ENCODE data around the gene HASPIN. TPM values are rescaled to one million over a fixed set of nuclear protein-coding genes. Genes with fewer than 3 reads are reported as not detected.

The HASPIN gene
- polyA plus RNA-seq, 3 donors = 0.05 TPM; not detected in 2

- Histone ChIP-seq H3K27me3 (ENCODE audit: control insufficient read depth in 2 of 2, insufficient read depth in 2 of 2, low read length in 2 of 2) (no peaks in the 10 kb centered on the region), H3K9ac (ENCODE audit: insufficient read depth, low read length, poor library complexity, severe bottlenecking) (no peak overlapping the region), H4K20me1 (ENCODE audit: insufficient read depth, low read length) (no peaks in the 10 kb centered on the region), H3K4me3 (replicated peaks in 1 of 3; ENCODE audit: low read depth in 2 of 3, low read length in 3 of 3) (no peak overlapping the region), H3K79me2 (ENCODE audit: insufficient read depth, low read length) (peaks cover 31% of the 10 kb centered on the region), H3K27ac (ENCODE audit: low read depth in 1 of 2, low read length in 2 of 2) (no peak overlapping the region), H3K9me3 (replicated peaks in 1 of 2; ENCODE audit: control insufficient read depth in 1 of 2, insufficient read depth in 1 of 2, low read length in 2 of 2) (no peaks in the 10 kb centered on the region), H3K36me3 (replicated peaks in 1 of 2; ENCODE audit: control insufficient read depth in 1 of 2, insufficient read depth in 2 of 2, low read length in 2 of 2) (peaks cover 0 to 10% of the 10 kb centered on the region in 2 donors), H3K4me2 (replicated peaks; ENCODE audit: extremely low read depth, low read length, poor library complexity, severe bottlenecking) (no peak overlapping the region), H2AFZ (ENCODE audit: insufficient read depth, low read depth, low read length, poor library complexity, severe bottlenecking) (no peak overlapping the region), H3K4me1 (ENCODE audit: control insufficient read depth in 1 of 2, insufficient read depth in 2 of 2, low read length in 2 of 2) (peaks cover 1 to 5% of the 10 kb centered on the region in 2 donors)
- 100% methylated on average over 4 of the region's 6 CpGs for WGBS (ENCODE audit: insufficient coverage)
- Mint-ChIP-seq H3K4me1 (peaks cover 15% of the 10 kb centered on the region), H3K4me3 (no peak overlapping the region), H3K27me3 (ENCODE audit: low read depth in 3 of 3) (peaks cover 0 to 1% (median 0%) of the 10 kb centered on the region in 3 donors), H3K36me3 (peaks cover 6 to 32% of the 10 kb centered on the region in 2 donors), H3K27ac (no peak overlapping the region), H3K9me3 (no peaks in the 10 kb centered on the region)
- intact Hi-C loops (cut with micrococcal nuclease) = loop anchor here in 1 of 2 donors (10.0 kb wide), 1 partner anchor 275 kb away; no protein-coding TSS in a partner anchor
- DNase-seq = no peak
- TF ChIP-seq CTCF (IDR thresholded peaks at IDR 0.05) = no peak
Observed at GRCh38 chr17:3729881-3730280, 6.2 kb downstream of the HASPIN start.

- no peaks in the 10 kb centered on the region for H4K20me1 ChIP-seq (ENCODE audit: insufficient read depth, low read length)
- no peak for DNase-seq
- H3K9me3 ChIP-seq (replicated peaks in 1 of 2; ENCODE audit: control insufficient read depth in 1 of 2, insufficient read depth in 1 of 2, low read length in 2 of 2) = no peaks in the 10 kb centered on the region
- H3K4me3 Mint-ChIP-seq = no peak overlapping the region
- peaks cover 0 to 10% of the 10 kb centered on the region in 2 donors for H3K36me3 ChIP-seq (replicated peaks in 1 of 2; ENCODE audit: control insufficient read depth in 1 of 2, insufficient read depth in 2 of 2, low read length in 2 of 2)
- no peak overlapping the region for H3K4me2 ChIP-seq (replicated peaks; ENCODE audit: extremely low read depth, low read length, poor library complexity, severe bottlenecking)
- no peak overlapping the region for H2AFZ ChIP-seq (ENCODE audit: insufficient read depth, low read depth, low read length, poor library complexity, severe bottlenecking)
- no peaks in the 10 kb centered on the region for H3K4me1 ChIP-seq (ENCODE audit: control insufficient read depth in 1 of 2, insufficient read depth in 2 of 2, low read length in 2 of 2)
- no peak overlapping the region for H3K9ac ChIP-seq (ENCODE audit: insufficient read depth, low read length, poor library complexity, severe bottlenecking)
- peaks cover 6 to 28% of the 10 kb centered on the region in 2 donors for H3K36me3 Mint-ChIP-seq
- H3K27ac ChIP-seq (ENCODE audit: low read depth in 1 of 2, low read length in 2 of 2) = no peak overlapping the region
- H3K27me3 ChIP-seq (ENCODE audit: control insufficient read depth in 2 of 2, insufficient read depth in 2 of 2, low read length in 2 of 2) = no peaks in the 10 kb centered on the region
- peaks cover 0 to 2% (median 1%) of the 10 kb centered on the region in 3 donors for H3K27me3 Mint-ChIP-seq (ENCODE audit: low read depth in 3 of 3)
- no peak for TF ChIP-seq CTCF (IDR thresholded peaks at IDR 0.05)
- no peak overlapping the region for H3K4me3 ChIP-seq (replicated peaks in 1 of 3; ENCODE audit: low read depth in 2 of 3, low read length in 3 of 3)
- WGBS (ENCODE audit: insufficient coverage) = 62% methylated on average over 3 of the region's 9 CpGs
- peaks cover 21% of the 10 kb centered on the region for H3K79me2 ChIP-seq (ENCODE audit: insufficient read depth, low read length)
- intact Hi-C loops (cut with micrococcal nuclease) = loop anchor here in 1 of 2 donors (10.0 kb wide), 1 partner anchor 274 kb away; no protein-coding TSS in a partner anchor
- H3K9me3 Mint-ChIP-seq = no peaks in the 10 kb centered on the region
- H3K4me1 Mint-ChIP-seq = peaks cover 4% of the 10 kb centered on the region
- H3K27ac Mint-ChIP-seq = no peak overlapping the region
Observed at GRCh38 chr17:3730881-3731429, 7.3 kb downstream of the HASPIN start.

All from CD14-positive monocyte (primary cell).